ENCODE measurements around the gene SLC27A3.
"Not testable (repeated sequence)": the region's sequence is repeated elsewhere in the genome, so short reads cannot be mapped to it uniquely, and the experiment has no call there.

SLC27A3 gene

GRCh38 chr1:153746174-153746573 lies 29.0 kb upstream of the SLC27A3 start:
- Histone ChIP-seq H3K27ac (ENCODE audit: low read depth, low read length) (peak overlapping the region; percentile 17), H3K27me3 (ENCODE audit: control insufficient read depth, insufficient read depth, low read length) (no peaks in the 10 kb centered on the region), H3K9ac (ENCODE audit: low read length) (no peak overlapping the region), H3K4me1 (ENCODE audit: control insufficient read depth, insufficient read depth, low read length) (peaks cover 15% of the 10 kb centered on the region), H3K4me3 (ENCODE audit: low read length) (no peak overlapping the region), H3K36me3 (ENCODE audit: control insufficient read depth, insufficient read depth, low read length) (peaks cover 24% of the 10 kb centered on the region)

DNA sequence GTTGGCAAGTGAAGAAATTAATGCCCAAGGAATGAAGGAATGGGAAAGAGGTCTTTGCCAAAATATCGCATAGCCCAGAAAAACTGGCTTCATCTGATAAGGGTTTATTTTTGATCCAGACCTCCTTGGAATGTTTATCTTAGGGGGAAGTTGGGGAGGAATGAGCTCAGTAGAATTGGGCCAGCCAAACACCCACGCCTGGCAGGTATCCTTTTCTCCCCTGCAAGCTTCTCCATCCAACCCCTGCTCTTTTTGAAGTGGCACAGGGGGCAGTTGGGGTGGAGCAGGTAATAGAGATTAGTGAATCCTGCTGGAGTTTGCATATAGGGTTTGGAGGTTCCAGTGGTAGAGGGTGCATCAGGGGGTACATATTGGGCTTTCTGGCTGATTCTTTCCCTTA lies 26.3 kb upstream of the SLC27A3 start:
- Histone ChIP-seq H3K36me3 (ENCODE audit: control insufficient read depth, insufficient read depth, low read length) (peaks cover 34% of the 10 kb centered on the region), H3K4me1 (ENCODE audit: control insufficient read depth, insufficient read depth, low read length) (peaks cover 15% of the 10 kb centered on the region), H3K27me3 (ENCODE audit: control insufficient read depth, insufficient read depth, low read length) (no peaks in the 10 kb centered on the region), H3K4me3 (ENCODE audit: low read length) (no peak overlapping the region), H3K27ac (ENCODE audit: low read depth, low read length) (no peak overlapping the region), H3K9ac (ENCODE audit: low read length) (no peak overlapping the region)

DNA sequence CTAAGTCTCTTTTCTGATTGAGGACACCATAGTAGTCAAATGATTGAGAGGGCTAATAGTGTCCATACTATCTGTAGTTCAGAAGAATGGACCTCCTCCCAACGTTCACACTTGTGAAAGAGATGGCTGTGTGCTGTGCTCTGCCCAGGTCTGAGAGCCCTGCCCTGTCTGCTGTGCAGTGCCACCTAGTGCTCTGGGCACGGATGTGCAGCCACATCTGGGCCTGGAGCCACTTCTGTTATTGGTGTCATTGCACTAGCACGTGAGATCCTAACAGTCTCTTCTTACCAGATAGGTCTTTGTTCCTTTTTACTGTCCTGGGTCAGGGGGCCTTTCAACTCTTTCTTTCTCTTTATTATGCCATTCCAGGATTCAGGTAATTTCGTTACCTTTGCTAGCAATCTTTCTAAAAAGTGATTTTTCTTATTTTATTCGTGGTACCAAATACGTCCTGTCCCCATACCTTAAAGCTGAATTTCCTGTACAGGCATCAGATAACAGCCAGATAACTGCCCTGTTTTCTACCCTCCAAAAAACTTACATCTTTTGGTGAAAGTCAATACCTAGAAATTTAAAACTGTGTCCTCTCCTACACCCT lies 25.7 kb upstream of the SLC27A3 start:
- no peak overlapping the region for H3K4me3 ChIP-seq (ENCODE audit: low read length)
- H3K36me3 ChIP-seq (ENCODE audit: control insufficient read depth, insufficient read depth, low read length): peaks cover 40% of the 10 kb centered on the region
- no peak overlapping the region for H3K27ac ChIP-seq (ENCODE audit: low read depth, low read length)
- no peak overlapping the region for H3K9ac ChIP-seq (ENCODE audit: low read length)
- peaks cover 15% of the 10 kb centered on the region for H3K4me1 ChIP-seq (ENCODE audit: control insufficient read depth, insufficient read depth, low read length)
- no peaks in the 10 kb centered on the region for H3K27me3 ChIP-seq (ENCODE audit: control insufficient read depth, insufficient read depth, low read length)

DNA sequence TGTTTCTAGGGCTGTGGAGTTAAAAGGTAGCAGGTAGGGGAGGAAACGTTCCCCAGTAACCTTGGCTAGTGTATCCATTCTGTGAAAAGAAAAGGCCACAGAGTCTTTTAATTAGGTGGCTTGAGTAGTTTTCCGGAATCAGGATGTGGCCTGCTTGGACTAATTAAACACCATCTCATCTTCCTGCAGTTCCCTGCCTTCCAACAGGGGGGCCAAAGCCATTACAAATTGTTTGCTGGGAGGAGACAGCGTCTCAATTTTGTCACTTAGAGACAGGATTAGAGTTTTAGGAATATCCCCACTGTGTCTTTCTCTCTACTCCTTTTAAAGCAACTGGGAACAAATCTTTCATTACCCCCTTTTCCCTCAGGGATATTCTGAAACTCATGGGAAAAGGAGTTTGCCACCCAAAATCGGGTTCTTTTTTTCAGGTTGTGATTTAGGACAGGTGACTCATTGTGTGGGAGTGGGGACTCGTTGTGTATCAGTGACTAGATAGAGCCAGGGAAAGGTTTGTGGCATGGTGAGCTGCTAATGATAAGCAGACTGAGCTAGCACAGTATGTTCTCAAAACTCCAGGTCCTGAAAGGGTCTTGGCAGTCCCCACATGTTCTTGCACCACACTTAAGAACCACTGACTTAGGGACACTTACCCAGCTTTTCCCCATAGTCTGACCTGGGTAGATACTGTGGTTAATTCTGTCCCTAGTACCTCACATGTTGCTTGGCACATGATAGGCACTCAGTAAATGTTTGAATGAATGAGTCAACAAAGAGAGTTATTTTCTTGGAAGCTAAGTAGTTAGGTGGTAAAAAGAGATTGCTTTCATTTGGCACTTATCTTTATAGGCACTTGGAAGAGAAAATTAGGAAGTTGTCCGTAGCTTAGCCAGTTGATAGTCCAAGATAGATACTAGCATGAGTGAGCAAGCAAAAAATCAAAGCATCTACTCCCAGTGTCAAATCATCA lies 24.9 kb upstream of the SLC27A3 start:
- H3K27ac ChIP-seq (ENCODE audit: low read depth, low read length): no peak overlapping the region
- no peak overlapping the region for H3K4me3 ChIP-seq (ENCODE audit: low read length)
- H3K27me3 ChIP-seq (ENCODE audit: control insufficient read depth, insufficient read depth, low read length): no peaks in the 10 kb centered on the region
- H3K4me1 ChIP-seq (ENCODE audit: control insufficient read depth, insufficient read depth, low read length): peaks cover 15% of the 10 kb centered on the region
- no peak overlapping the region for H3K9ac ChIP-seq (ENCODE audit: low read length)
- peaks cover 42% of the 10 kb centered on the region for H3K36me3 ChIP-seq (ENCODE audit: control insufficient read depth, insufficient read depth, low read length)

GRCh38 chr1:153752072-153752471 lies 23.1 kb upstream of the SLC27A3 start:
- peak overlapping the region; percentile 27 for H3K27ac ChIP-seq (ENCODE audit: low read depth, low read length)
- peaks cover 39% of the 10 kb centered on the region for H3K36me3 ChIP-seq (ENCODE audit: control insufficient read depth, insufficient read depth, low read length)
- H3K4me3 ChIP-seq (ENCODE audit: low read length): no peak overlapping the region
- H3K27me3 ChIP-seq (ENCODE audit: control insufficient read depth, insufficient read depth, low read length): no peaks in the 10 kb centered on the region
- H3K4me1 ChIP-seq (ENCODE audit: control insufficient read depth, insufficient read depth, low read length): peaks cover 10% of the 10 kb centered on the region
- H3K9ac ChIP-seq (ENCODE audit: low read length): no peak overlapping the region

DNA sequence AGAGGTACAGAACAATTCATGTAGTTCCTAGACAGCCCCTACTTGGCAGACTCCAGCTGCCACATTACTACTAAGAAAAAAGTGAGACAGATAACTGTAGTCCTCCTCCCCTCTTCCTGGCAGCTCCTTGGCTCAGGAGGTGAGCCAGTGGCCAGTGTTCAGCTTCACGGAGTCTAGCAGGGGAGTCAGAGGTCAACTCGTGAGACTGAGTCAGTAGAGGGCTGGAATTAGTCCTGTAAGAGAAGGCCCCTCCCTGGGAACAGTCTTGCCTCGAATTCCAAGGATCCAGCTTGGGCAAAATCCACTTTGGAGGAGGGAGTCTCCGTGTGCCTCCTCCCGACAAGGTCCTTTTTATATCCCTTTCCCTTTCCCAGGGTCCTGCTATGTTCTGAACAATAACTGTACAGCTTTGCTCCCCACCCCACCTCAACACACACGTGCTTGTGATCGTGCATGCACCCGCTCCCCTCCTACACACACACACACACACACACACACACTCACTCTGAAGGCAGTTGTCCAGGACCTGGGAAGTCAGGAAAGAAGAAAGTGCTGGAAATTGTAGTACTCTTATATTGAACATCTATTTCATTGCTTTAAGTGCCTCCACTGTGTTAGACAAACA lies 22.5 kb upstream of the SLC27A3 start:
- Histone ChIP-seq H3K36me3 (ENCODE audit: control insufficient read depth, insufficient read depth, low read length) (peaks cover 37% of the 10 kb centered on the region), H3K9ac (ENCODE audit: low read length) (no peak overlapping the region), H3K4me1 (ENCODE audit: control insufficient read depth, insufficient read depth, low read length) (peaks cover 9% of the 10 kb centered on the region), H3K27me3 (ENCODE audit: control insufficient read depth, insufficient read depth, low read length) (no peaks in the 10 kb centered on the region), H3K4me3 (ENCODE audit: low read length) (no peak overlapping the region), H3K27ac (ENCODE audit: low read depth, low read length) (peak overlapping the region; percentile 35)

- H3K4me3 ChIP-seq (ENCODE audit: low read length): no peak overlapping the region
- H3K27ac ChIP-seq (ENCODE audit: low read depth, low read length): no peak overlapping the region
- peaks cover 40% of the 10 kb centered on the region for H3K36me3 ChIP-seq (ENCODE audit: control insufficient read depth, insufficient read depth, low read length)
These were observed 20.9 kb upstream of the SLC27A3 start for GRCh38 chr1:153754266-153754665.

DNA sequence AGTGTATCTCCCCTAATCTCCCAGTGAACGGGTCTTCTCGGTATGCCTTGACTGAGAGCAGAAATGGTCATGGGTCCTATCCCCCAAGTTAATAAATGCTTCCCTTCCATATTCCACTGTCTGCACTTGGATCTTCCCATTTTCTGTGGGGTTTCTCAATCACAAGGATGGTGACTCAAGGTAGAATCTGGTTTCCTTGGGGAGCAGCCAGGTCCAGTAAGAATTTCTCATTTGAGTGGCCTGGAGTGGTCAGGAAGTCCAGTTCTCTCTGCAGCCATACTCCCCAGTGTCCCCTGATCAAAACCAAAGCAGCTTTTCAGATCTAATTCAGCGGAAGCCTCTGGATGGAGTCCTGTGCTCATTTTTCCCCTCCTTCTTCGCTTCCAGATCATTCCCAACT lies 14.8 kb upstream of the SLC27A3 start:
- Histone ChIP-seq H3K4me1 (ENCODE audit: control insufficient read depth, insufficient read depth, low read length) (peaks cover 6% of the 10 kb centered on the region), H3K27ac (ENCODE audit: low read depth, low read length) (no peak overlapping the region), H3K4me3 (ENCODE audit: low read length) (no peak overlapping the region), H3K9ac (ENCODE audit: low read length) (no peak overlapping the region), H3K36me3 (ENCODE audit: control insufficient read depth, insufficient read depth, low read length) (peaks cover 43% of the 10 kb centered on the region), H3K27me3 (ENCODE audit: control insufficient read depth, insufficient read depth, low read length) (no peaks in the 10 kb centered on the region)

More at GRCh38 chr1:153754266-153754665, 20.9 kb upstream of the SLC27A3 start:
- no peak overlapping the region for H3K9ac ChIP-seq (ENCODE audit: low read length)
- H3K4me1 ChIP-seq (ENCODE audit: control insufficient read depth, insufficient read depth, low read length): peaks cover 5% of the 10 kb centered on the region
- H3K27me3 ChIP-seq (ENCODE audit: control insufficient read depth, insufficient read depth, low read length): no peaks in the 10 kb centered on the region

GRCh38 chr1:153763365-153764225 lies 11.6 kb upstream of the SLC27A3 start:
- Histone ChIP-seq H3K27me3 (ENCODE audit: control insufficient read depth, insufficient read depth, low read length) (no peaks in the 10 kb centered on the region), H3K27ac (ENCODE audit: low read depth, low read length) (no peak overlapping the region), H3K4me3 (ENCODE audit: low read length) (no peak overlapping the region), H3K36me3 (ENCODE audit: control insufficient read depth, insufficient read depth, low read length) (peaks cover 43% of the 10 kb centered on the region), H3K4me1 (ENCODE audit: control insufficient read depth, insufficient read depth, low read length) (peaks cover 6% of the 10 kb centered on the region), H3K9ac (ENCODE audit: low read length) (no peak overlapping the region)

DNA sequence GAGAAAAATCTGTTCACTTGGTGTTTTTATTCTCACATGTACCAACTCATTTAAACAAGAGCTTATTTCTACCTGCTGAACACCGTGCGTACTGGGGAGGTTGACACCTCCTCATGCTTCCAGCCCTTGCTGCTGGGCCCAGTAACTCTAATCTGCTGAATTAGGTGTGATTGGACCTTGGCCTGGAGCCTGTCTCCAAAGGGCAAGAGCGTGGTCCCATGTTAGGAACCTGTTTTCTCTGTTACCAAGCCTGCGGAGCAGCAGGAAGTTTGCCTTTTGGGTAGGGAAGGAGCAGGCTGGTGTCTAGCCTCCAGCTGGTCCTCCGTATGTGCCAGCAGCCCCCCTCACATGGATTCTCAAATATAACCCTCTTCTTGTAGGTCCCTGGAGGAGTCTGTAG lies 10.9 kb upstream of the SLC27A3 start:
- Histone ChIP-seq H3K4me1 (ENCODE audit: control insufficient read depth, insufficient read depth, low read length) (peaks cover 6% of the 10 kb centered on the region), H3K27ac (ENCODE audit: low read depth, low read length) (no peak overlapping the region), H3K4me3 (ENCODE audit: low read length) (no peak overlapping the region), H3K27me3 (ENCODE audit: control insufficient read depth, insufficient read depth, low read length) (no peaks in the 10 kb centered on the region), H3K9ac (ENCODE audit: low read length) (no peak overlapping the region), H3K36me3 (ENCODE audit: control insufficient read depth, insufficient read depth, low read length) (peaks cover 48% of the 10 kb centered on the region)

- H3K27ac ChIP-seq (ENCODE audit: low read depth, low read length); H3K4me1 ChIP-seq (ENCODE audit: control insufficient read depth, insufficient read depth, low read length); H3K4me3 ChIP-seq (ENCODE audit: low read length); H3K27me3 ChIP-seq (ENCODE audit: control insufficient read depth, insufficient read depth, low read length); H3K9ac ChIP-seq (ENCODE audit: low read length): not testable (repeated sequence)
- H3K36me3 ChIP-seq (ENCODE audit: control insufficient read depth, insufficient read depth, low read length): peaks cover 44% of the 10 kb centered on the region
These were observed 8.5 kb upstream of the SLC27A3 start for GRCh38 chr1:153766663-153767062.

GRCh38 chr1:153767519-153767918 lies 7.7 kb upstream of the SLC27A3 start:
- H3K4me3 ChIP-seq (ENCODE audit: low read length): no peak overlapping the region
- H3K36me3 ChIP-seq (ENCODE audit: control insufficient read depth, insufficient read depth, low read length): peaks cover 41% of the 10 kb centered on the region
- H3K4me1 ChIP-seq (ENCODE audit: control insufficient read depth, insufficient read depth, low read length): no peaks in the 10 kb centered on the region
- no peak overlapping the region for H3K27ac ChIP-seq (ENCODE audit: low read depth, low read length)
- H3K9ac ChIP-seq (ENCODE audit: low read length): no peak overlapping the region
- no peaks in the 10 kb centered on the region for H3K27me3 ChIP-seq (ENCODE audit: control insufficient read depth, insufficient read depth, low read length)

Data from rectal smooth muscle tissue (tissue), 1 donor.